K562 (cell line): ENCODE results near the gene DHRS13.
A peak's percentile ranks its signal among the peaks of the same experiment; 100 is the strongest.

Source experiments
- CEBPB ChIP-seq: fragments of 450-650 bp; IDR thresholded peaks from 2 replicates; pipeline ENCODE4 v1.6.1; 2016; ENCODE audit warnings: missing genetic modification characterization, missing compliant biosample characterization
- CHD2 ChIP-seq: IDR thresholded peaks from 2 replicates; pipeline ENCODE4 v1.6.1; 2011; ENCODE audit warnings: low read depth, low read length
- CTCF ChIP-seq, 3 experiments: IDR thresholded peaks in 2 of 3; conservative IDR thresholded peaks in 1 of 3; 2 replicates each; pipeline ENCODE4 v1.5.1; 2011 to 2012; ENCODE audit warnings: low read length in 3 of 3, mild to moderate bottlenecking in 3 of 3, control low read depth in 2 of 3, improper control_type of control experiment in 1 of 3, inconsistent platforms in 1 of 3, low read depth in 1 of 3, mixed read lengths in 1 of 3, moderate library complexity in 1 of 3; ENCODE audit not compliant: insufficient read depth in 2 of 3
- E2F5 ChIP-seq: sonication (generic); formaldehyde crosslinking; IDR thresholded peaks from 2 replicates; pipeline ENCODE4 v1.8.0; 2022; ENCODE audit warnings: mild to moderate bottlenecking, missing genetic modification reagents
- EZH2 ChIP-seq: IDR thresholded peaks from 2 replicates; pipeline ENCODE4 v1.6.1; 2012; ENCODE audit warnings: low read depth, mild to moderate bottlenecking, inconsistent platforms, low read length, borderline replicate concordance
- NCOA1 ChIP-seq: fragments of 450-650 bp; IDR thresholded peaks from 2 replicates; pipeline ENCODE4 v1.6.1; 2016; ENCODE audit warnings: low read depth
- RBBP5 ChIP-seq: fragments of 200-600 bp; sonication (generic); IDR thresholded peaks from 2 replicates; pipeline ENCODE4 v1.6.1; 2012; ENCODE audit warnings: borderline replicate concordance, mild to moderate bottlenecking, low read length, control low read depth, inconsistent platforms; ENCODE audit not compliant: insufficient read depth, poor library complexity, severe bottlenecking
- ZFX ChIP-seq: sonication (generic); formaldehyde crosslinking; IDR thresholded peaks from 2 replicates; pipeline ENCODE4 v1.8.0; 2022; ENCODE audit warnings: mild to moderate bottlenecking, missing genetic modification reagents, moderate library complexity
- ZNF140 ChIP-seq: fragments of 250-450 bp; sonication (Bioruptor Pico); IDR thresholded peaks from 2 replicates; pipeline ENCODE4 v1.8.0; 2021; ENCODE audit warnings: moderate library complexity, mild to moderate bottlenecking, inconsistent platforms
- ZNF232 ChIP-seq: sonication (generic); formaldehyde crosslinking; IDR thresholded peaks from 2 replicates; pipeline ENCODE4 v1.8.0; 2022; ENCODE audit warnings: mild to moderate bottlenecking, missing genetic modification reagents
- ZNF512 ChIP-seq: IDR thresholded peaks from 2 replicates; pipeline ENCODE4 v1.6.1; 2016; ENCODE audit warnings: missing genetic modification characterization, missing compliant biosample characterization

GRCh38 chr17:28949185-28950016 lies 46.5 kb upstream of the DHRS13 start:
- no peak for TF ChIP-seq ZNF232 (CRISPR knock-in tag)
- TF ChIP-seq CEBPB (tag): peak; percentile 58; the same call in 1 of the 2 replicates
- no peak for TF ChIP-seq CHD2
- no peak for TF ChIP-seq NCOA1
- no peak for TF ChIP-seq ZNF512
- TF ChIP-seq E2F5: no peak
- TF ChIP-seq EZH2: no peak
- no peak for TF ChIP-seq CTCF (IDR thresholded peaks at IDR 0.05 in 2 of 3, conservative IDR thresholded peaks at IDR 0.05 in 1 of 3; ENCODE audit: insufficient read depth in 2 of 3, low read depth in 1 of 3, low read length in 3 of 3)
- TF ChIP-seq RBBP5: peak; percentile 43
- no peak for TF ChIP-seq ZNF140 (CRISPR knock-in tag)
- peak; percentile 56 for TF ChIP-seq ZFX (CRISPR knock-in tag)
